Heart left ventricle (tissue), 13 donors: Measurements from ENCODE around the gene STX8.

Experiments
- POLR2A ChIP-seq, 2 donors: fragments of 450-650 bp; IDR thresholded peaks; one replicate each; pipeline ENCODE4 v1.6.1; 2017; ENCODE audit warnings: antibody characterized with exemption in 2 of 2, mild to moderate bottlenecking in 2 of 2, moderate library complexity in 2 of 2
- TF ChIP-seq, protein P1 (sequence below), 12 donors: fragments of 200-600 bp; sonication (generic) in 4 of 12; IDR thresholded peaks; one replicate each; pipeline versions ENCODE4 v1.5.0 to v1.8.0; 2018 to 2022; ENCODE audit warnings: antibody characterized with exemption in 12 of 12, mild to moderate bottlenecking in 5 of 12
- donor health status: ischemic (EF 13 %, LVEDD 7.1; RV severe dilation, severe dysfunction).
- donor health status: DM: no; HTN: yes; CAD: no.
- donor health status: DM: no; HTN: no; CAD: no.
- donor health status: ischemic (EF 25% LVEDD 6.9; RV normal size, moderate dysfunction).
- donor health status: ischemic (EF 25% LVEDD 5.7; RV mildly dilated, moderate dysfunction).
- donor health status: ischemic (EF 35%, LVEDD 5.7; RV mildly dilated, moderate dysfunction).
- donor health status: nonischemic (EF 11% LVEDD 7.7; RV severe dilation, severe dysfunction).
- donor health status: DM: yes; HTN: yes; CAD: no.
- donor health status: PGD.
- donor health status: ischemic (EF 29% LVEDD 5.4; RV normal size, mild dysfunction).
- donor health status: nonischemic (EF 23%, LVEDD 6.1; RV moderate dilation, normal function).

- TF ChIP-seq POLR2A (IDR thresholded peaks at IDR 0.05): no peak
- TF ChIP-seq, protein P1, sequence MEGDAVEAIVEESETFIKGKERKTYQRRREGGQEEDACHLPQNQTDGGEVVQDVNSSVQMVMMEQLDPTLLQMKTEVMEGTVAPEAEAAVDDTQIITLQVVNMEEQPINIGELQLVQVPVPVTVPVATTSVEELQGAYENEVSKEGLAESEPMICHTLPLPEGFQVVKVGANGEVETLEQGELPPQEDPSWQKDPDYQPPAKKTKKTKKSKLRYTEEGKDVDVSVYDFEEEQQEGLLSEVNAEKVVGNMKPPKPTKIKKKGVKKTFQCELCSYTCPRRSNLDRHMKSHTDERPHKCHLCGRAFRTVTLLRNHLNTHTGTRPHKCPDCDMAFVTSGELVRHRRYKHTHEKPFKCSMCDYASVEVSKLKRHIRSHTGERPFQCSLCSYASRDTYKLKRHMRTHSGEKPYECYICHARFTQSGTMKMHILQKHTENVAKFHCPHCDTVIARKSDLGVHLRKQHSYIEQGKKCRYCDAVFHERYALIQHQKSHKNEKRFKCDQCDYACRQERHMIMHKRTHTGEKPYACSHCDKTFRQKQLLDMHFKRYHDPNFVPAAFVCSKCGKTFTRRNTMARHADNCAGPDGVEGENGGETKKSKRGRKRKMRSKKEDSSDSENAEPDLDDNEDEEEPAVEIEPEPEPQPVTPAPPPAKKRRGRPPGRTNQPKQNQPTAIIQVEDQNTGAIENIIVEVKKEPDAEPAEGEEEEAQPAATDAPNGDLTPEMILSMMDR (IDR thresholded peaks at IDR 0.05): no peak
Observed at GRCh38 chr17:9444687-9445086, 130.9 kb downstream of the STX8 start.
